ENCODE results near the gene MAPK13.
"Not testable (repeated sequence)": the region's sequence is repeated elsewhere in the genome, so short reads cannot be mapped to it uniquely, and the experiment has no call there.

MAPK13 gene

DNA sequence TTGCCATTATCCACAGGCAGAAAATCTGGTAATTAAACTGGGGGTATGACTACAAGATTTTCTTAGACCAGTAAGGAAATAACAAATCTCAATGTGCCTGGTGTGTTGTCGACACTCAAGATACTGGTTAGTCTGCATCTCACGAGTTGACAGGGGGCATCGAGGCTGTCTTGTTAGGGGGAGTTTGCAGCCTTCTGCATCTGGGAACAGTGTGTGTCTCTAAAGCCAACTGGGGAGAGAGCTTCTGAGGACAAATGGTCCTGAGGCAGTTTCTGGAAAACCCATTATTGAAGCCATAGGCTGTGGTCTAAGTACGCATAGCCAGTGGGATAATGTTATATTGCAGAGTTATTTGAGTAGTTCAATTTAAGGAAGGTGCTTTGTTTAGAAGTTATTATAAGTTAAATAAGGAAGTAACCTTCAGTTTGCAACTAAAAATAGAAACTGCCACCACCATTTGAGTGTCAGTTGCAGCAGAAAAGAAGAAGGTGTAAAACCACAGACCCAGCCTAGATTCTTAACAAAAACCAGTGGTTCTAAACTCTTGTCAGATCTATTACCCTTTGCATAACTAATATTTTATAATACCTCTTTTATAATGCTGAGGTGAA lies 15.4 kb upstream of the MAPK13 start:
- DNase-seq (ENCODE audit: low read depth in 3 of 3): no peak

DNA sequence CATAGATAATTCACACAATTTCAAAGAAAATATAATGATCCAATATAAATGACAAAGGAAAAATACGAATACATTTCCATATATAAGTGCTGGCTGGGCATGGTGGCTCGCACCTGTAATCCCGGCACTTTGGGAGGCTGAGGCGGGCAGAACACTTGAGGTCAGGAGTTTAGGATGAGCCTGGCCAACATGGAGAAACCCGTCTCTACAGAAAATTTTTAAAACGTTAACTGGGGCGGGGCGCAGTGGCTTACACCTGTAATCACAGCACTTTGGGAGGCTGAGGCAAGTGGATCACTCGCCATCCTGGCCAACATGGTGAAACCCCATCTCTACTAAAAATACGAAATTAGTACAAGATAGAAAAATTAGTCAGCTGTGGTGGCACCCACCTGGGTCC lies 14.9 kb upstream of the MAPK13 start:
- no peak for DNase-seq (ENCODE audit: low read depth in 3 of 3)

DNA sequence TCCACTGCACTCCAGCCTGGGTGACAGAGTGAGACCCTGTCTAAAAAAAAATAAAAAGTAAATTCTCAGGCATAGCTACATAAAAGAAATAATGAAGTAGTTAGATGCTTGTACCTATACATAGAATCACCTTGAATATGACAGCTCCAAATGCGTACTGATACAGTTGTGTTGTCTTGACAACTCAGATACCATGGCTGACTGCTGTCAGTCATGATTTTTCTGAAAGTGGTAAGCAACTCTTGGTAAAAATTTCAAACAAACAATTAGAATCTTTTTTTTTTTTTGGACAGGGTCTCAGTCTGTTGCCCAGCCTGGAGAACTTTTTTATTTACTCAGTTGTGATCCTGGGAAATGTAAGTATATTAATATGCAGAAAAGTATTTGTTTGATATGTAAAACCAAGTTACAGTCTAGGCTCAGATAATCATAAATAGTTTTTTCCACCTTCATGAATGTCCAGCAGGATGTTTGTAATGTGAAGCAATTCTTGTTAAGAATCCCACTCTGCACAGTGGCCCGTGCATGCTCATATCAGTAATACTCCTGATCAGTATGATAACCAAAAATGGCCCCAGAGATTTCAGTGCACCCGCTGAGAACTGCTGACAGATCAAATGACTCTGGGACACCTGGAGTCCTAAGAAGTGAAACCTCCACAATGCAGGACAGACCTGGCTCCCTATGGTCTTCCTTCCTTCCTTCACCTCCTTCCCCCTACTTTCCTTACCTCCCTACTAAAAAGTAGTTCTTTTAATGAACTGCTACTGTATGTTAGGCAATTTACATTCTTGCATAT lies 14.0 kb upstream of the MAPK13 start:
- no peak for DNase-seq (ENCODE audit: low read depth in 3 of 3)

DNA sequence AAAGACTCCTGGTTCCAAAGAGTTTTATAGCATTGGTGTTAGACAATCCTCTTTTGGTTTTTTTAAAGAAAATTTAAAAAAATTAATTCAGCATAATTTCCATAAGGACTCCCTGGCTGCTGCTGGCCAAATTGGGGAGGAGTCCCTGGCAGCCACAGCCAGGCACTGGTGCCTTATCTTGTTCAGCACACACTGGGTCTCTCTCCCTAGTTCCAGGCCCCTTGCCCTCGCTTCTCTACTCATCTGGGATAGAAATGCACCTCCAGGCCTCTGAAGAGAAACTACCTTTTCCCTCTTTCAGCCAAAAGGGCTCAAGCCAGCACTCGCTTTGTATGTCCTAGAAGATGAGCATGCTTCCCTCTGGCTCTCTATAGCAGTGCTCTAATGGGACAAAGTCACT lies 13.4 kb upstream of the MAPK13 start:
- DNase-seq (ENCODE audit: low read depth in 3 of 3): no peak

DNA sequence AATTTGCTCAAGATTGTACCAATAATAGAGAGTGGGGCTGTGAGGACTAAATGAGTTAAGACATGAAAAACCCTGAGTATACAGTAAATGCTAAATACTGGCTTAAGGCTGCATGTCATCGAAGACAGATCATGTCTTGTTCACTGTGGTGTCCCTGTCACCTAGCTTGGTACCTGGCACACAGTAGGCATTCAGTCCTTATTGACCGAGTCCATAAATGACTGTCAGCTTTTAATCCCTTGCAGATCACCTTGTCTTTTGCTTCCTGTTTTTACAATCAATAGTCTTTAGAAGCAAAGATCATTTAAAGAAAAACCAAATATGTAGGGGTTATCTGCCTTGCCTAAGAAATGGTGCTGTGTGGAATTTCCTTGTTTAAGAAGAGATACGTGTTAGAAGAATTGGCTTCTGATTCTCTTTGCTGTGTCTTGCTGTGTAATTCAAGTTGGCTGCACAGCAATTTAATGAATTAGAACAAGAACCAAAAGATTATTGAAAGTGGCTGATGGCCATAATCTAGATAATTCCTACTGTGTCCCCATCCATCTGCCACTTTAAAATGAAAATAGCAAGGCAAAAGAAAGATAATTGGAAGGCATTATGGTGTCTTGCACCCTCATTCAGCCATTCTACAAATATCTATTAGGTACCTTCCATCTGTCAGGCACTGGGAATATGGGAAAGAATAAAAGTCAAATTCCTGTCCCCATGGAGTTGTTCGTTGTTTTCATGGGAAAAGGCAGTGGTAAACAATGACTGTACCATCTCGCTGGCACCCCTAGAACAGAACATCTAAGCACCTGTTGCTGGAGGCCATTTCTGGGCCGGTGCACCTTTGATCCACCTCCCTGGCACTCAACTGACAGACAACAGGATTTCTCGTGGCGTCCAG lies 12.4 kb upstream of the MAPK13 start:
- no peak for DNase-seq (ENCODE audit: low read depth in 3 of 3)

DNA sequence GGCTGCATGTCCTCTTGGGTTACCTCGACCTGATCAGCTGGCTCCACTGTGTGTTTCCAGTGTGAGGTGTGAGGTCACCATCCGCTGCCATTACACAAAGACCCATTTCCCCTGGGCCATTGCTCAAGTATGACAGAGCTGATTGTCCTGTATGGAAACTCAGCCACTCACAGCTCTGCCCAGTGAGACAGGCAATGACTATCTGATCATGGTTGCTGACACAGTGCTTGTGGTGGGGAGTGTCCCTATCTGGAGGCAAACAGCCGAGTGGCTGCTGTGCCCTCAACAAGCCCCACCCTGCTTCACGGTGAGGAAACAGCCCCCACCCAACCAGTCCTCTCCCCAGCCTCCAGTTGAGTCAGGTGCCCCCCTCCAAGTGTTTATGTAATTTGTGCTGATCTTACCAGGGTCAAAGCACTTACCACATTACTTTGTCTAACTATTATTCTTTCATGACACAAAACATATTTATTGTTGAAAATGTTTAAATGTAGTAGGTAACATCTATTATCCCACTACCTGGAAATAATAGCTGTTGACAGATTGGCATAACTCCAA lies 11.7 kb upstream of the MAPK13 start:
- peak in 2 of 3 donors; percentile 43 for DNase-seq (ENCODE audit: low read depth in 3 of 3)

DNA sequence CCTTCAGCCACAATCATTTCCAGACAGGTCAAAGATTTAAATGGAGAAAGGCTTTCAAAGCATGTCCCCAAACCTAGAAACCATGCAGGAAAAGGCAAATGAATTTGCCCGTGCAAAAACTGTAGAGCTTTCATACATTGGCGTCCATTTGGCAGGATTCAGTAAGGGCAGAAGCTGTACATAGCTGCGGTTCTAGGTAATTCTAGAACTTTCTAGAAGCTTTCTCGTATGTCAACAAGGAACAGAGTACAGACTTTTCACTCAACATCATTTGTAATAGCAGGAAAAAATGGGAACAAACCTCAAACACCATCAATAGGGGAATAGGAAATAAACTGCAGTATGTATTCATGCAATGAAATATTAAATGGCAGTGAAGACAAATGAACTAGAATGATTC lies 11.1 kb upstream of the MAPK13 start:
- no peak for DNase-seq (ENCODE audit: low read depth in 3 of 3)

DNA sequence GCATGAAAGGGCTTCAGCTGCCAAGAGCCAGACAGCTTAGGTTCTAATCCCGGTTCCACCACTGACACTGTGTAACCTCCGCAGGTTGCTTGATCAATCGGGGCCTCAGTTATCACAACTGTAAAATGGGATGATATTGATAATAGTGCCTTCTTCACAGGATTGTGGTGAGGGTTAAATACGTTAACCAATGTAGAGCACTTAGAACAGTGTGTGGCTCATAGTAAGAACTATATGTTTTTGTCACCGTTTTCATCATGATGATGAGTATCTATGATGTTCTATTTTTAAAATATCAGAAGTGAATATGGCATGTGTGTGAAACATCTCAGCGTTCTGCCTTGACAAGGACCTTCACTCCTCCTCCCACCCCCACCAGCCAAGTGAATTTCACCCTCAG lies 10.3 kb upstream of the MAPK13 start:
- DNase-seq (ENCODE audit: low read depth in 3 of 3): no peak

DNA sequence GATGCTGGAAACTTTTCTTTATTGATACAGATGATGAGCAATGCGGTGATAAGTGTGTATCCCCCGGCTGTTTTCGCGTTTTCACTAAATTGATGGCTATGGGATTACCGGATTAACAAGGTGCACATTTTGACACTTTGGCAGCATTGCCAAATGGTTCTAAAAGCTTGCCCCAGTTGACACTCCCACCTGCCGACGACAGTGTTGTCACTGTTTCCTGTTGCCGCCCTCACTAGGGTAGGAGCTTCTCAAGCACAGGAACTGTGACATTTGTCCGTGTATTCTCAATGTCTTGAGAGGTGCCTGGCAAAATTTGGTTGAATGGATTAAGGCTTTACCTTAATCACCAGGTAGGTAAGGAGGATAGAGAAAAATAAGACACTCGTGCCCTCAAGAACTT lies 9.8 kb upstream of the MAPK13 start:
- DNase-seq (ENCODE audit: low read depth in 3 of 3): peak; percentile 54 to 65 (median 60)

DNA sequence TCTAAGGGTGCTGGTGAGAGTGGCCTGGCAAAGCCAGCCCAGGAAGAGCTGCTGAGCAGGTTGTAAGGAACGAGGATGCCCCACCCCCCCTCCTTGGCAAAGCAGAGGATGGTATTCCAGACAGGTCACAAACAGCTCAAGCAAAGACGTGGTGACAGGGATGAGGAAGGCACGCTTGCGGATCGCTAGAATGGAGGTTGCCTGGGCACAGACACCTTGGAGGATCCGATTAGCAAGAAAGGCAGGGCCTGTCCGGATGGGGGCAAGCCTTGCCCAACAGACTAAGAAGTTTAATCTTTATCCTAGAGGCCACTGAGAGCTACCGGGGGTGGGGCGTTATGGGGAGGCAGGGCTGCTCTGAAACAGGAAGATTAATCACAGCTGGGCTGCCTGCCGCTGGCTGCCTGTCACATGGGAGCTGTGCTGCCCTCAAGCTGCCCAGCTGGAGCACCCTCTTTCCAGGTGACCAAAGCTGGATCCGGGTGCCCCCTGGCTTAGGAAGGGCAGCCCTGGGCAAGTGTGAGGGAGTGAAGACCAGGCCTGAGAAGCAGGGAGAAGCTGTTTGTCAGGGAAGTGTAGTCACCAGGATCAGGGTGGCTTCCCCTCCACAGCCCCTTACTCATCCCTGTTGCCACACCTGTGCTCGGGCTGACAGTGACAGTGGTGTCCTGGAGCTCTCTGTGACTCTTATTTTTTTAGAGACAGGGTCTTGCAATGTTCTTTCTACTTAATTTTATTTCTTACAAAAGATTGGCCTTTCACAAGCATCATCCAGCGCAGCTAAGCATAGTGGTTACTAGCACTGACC lies 9.1 kb upstream of the MAPK13 start:
- peak in 1 of 3 donors; percentile 52 for DNase-seq (ENCODE audit: low read depth in 3 of 3)

DNA sequence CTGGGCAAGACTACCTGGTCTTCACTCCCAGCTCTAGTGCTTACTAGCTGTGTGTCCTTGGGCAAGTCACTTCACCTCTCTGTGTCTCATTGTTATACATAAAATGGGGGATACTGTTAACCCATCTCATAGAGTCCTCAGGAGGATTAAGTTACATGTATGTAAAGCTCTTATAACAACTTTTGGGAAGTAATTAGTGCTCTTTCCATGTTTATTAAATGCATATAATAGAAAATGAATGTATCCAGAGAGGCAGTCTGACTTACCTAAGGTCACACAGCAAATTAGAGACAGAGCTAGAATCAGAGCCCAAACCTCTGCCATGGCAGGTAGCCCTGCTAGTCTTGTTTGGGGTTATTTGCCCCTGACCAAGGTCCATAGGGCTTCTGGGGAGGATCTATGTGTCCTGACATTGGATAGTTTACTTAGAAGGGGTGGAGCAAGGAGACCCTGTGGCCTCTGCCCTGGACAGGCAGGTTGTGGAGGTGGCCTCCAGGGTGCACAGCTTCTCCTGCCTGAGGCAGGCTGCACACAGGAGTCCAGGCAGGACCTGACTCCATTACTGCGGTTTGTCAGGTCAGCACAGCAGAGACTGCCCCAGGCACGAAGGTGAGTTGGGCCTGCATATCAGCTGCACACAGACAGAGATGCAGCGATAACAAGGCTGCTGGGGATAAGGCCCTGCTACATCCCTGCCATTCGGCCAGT lies 8.4 kb upstream of the MAPK13 start:
- DNase-seq (ENCODE audit: low read depth in 3 of 3): no peak

DNA sequence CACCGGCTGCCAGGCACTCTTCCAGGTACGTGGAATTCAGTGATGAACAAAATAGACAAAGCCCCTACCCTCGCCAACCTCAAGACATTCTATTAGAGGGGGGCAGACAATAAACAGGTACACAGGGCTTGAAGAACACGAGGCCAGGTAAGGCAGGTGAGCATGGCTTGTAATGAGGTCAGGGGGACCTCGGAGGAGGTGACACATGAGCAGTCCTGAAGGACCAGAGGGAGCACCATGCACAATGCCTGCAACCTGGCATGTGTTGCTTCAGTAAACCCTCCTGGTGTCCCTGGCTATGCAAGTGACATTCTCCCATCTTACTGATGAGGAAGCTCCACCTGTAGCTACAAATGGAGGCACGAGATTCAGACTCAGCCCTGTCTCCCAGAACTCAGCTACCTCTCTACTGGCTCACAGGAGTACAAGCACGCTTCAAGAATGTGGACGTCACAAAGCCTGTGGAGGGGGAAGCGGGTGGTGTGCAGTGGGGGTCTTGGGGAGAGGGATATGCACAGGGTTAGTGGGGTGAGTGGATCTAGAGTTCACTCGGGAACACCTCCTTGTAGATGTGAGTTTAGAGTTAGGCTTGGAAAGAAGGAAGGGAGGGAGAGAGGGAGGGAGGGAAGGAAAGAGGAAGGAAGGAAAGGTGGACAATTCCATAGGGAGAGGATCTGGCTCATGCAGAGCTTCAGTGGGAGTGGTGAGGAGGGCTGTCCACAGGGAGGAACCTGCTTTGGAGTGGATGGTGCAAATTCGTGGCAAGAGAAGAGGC lies 7.6 kb upstream of the MAPK13 start:
- no peak for DNase-seq (ENCODE audit: low read depth in 3 of 3)

DNA sequence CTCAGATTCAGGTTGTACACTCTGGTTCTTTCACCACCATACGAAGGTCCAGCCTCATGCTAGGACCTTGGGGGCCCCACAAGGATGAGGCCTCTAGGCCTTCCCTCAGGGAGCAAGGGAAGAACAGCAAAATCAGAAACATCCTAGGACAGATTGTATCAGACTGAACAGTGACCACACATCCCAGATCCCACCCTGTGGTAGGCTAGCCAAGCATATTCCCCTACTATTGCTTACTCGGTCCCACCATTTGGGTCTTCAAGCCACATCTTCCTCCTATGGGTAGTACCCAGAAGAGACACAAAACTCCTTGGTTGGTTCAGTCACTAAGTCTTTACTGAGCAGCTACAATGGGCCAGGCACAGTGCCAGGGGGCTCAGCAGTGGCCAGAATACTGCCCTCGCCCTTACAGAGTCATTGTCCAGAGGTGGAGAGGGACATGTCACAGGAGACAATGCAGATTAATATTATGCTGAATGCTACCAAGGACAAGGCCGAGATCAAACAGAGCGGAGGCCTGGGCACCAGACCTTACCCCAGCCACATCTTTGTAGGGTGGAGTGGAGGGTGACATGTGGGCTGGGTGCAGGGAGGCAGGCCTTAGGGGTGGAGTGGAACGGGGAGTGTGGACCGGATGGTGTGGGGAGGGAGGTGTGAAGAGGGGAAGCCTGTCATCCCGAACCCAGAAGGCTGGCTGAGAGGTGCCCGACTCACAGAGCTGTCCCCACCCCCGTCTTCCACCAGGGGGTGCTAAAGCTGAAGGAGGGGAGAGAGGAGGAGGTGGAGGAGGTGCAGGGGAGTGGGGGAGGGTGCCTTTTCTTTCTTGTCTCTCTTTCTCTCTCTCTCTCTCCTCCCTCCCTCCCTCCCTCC lies 6.8 kb upstream of the MAPK13 start:
- peak; percentile 79 to 85 (median 83) for DNase-seq (ENCODE audit: low read depth in 3 of 3)

DNA sequence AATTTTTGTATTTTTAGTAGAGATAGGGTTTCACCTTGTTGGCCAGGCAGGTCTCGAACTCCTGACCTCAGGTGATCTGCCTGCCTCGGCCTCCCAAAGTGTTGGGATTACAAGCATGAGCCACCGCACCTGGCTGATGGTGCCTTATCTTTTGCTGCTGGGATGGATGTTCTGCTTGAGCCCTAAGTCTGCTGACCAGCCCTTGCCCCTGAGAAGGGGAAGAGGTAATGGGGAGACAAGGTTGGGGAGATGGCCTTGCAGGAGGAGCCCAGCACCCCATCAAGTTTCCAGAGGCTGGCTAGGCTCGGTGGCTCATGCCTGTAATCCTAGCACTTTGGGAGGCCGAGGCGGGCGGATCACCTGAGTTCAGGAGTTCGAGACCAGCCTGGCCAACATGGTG lies 6.0 kb upstream of the MAPK13 start:
- not testable (repeated sequence) for DNase-seq (ENCODE audit: low read depth in 3 of 3)

DNA sequence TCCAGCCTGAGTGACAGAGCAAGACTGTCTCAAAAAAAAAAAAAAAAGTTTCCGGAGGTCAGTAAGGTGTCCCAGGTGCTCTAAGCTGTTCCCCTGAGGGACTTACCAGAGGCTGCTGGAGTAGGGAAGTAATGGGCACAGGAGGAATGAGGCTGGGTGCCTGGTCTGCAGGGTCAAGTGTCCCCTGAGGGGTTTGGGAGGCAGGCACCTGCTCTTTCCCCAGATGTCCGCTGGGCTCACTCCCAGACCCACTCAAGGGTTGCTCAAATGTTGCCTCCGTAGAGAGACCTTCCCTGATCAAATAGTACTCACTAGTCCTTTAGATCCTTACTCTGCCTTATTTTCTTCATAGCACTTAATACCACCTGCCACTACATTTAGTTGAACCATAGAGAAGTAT lies 5.4 kb upstream of the MAPK13 start:
- no peak for DNase-seq (ENCODE audit: low read depth in 3 of 3)

DNA sequence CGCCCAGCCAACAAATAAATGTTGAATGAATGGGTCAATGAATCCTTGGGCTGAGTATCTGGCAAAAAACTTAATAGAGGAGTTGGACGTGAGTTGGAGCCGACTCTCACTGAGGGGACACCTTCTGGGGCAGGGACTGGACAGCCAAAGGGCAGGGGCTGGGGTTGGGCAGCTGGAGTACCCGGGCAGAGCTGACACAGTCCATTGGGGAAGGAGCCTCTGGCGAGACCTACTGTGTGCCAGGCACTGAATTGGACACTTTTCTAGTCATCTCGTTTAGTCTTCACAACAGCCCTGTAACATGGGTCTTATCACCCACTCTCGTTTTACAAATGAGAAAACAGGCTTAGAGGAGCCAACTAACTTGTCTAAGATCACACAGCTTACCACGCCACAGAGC lies 4.7 kb upstream of the MAPK13 start:
- DNase-seq (ENCODE audit: low read depth in 3 of 3): no peak

DNA sequence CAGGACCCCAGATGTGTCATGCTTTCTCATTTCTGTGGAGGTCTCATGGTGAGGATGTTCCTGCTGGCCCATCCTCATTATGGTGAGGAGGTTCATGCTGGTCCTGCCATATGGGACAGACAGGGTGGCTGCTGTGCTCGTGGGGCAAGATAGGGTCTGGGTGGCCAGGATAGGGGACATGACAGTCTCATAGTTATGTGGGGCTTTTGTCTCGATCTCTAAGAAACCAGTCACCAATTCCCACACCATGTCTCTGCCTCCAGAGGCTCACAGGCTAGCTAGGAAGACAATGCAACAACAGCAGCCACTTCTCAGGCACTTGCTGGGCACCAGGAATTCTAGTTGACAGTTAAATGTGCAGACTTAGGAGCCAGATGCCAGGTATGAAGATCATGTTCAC lies 4.2 kb upstream of the MAPK13 start:
- no peak for DNase-seq (ENCODE audit: low read depth in 3 of 3)

DNA sequence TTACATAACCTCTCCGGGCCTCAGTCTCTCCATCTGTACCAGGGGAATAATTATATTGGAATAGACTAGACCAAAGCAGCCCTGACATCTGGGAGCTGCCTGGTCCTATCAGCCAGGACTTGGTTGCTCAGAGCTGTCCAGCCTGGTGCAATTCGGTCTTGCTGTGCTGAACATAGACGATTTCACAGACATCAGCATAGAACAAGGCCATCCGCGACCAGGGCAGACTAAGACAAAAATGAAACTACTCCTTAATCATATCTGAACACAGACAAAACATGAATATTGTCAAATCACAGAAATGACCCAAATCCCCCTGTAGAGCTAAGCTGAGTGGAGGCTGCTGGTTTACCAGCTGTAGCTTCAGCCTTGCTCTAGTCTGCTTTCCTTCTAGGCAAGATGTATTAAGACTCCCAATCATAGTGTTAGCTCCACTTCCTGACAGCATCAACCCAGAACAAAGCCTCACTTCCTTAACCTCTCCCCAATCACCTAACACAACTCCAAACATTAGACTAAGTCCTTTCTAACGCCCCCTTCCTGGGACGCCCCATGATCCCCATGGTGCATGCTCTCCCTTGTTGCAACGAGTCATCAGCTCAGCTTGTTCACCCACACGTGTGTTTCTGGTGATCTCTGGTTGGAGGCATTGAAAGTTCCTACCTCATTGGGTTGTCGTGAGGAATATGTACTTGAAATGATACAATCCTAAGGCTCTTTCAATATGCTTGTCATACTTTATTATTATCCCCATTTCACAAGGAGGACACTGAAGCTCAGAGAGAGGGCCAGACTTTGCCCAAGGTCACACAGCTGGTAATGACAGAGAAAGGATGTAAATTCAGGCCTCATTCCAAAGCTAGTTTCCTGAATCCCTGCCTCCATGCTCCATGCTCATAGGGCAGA lies 3.5 kb upstream of the MAPK13 start:
- DNase-seq (ENCODE audit: low read depth in 3 of 3): no peak
